ENCODE measurements around the gene WWC1.

The WWC1 gene

DNA sequence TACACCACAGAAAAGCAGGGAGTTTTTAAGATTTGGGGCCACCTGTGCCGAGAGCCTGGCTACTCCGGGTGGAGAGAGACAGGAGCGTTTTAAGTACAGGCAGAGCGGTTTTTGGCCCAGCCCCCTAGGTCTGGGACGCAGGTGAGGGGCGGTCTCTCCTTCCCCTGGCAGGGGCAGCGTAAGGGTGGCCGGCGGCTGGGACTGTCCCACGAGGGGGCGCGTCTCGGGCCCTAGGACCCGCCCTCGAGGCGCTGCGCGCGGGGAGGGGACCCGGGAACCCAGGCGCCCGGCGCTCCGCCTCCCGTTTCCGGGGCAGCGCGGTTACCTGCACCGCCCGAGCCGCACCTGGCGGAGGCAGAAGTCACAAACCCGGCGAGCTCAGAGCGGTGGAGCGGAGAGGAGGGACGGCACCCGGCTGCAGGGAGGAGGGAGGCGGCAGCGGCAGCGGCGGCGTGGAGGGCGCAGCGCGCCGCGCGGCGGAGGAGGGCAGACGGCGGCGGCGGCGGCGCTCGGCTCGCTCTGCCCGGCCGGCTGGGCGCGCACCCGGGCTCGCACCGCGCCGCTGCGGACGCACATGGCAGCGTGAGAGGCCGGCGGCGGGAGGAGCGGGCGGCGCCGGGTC, at the start of gene WWC1:
TSS of gene WWC1 (plus strand) at position 304 of the 622 bp plus-strand sequence. CDS start 508 bp downstream, outside the sequence.
- DNase-seq: peak; percentile 76

DNA sequence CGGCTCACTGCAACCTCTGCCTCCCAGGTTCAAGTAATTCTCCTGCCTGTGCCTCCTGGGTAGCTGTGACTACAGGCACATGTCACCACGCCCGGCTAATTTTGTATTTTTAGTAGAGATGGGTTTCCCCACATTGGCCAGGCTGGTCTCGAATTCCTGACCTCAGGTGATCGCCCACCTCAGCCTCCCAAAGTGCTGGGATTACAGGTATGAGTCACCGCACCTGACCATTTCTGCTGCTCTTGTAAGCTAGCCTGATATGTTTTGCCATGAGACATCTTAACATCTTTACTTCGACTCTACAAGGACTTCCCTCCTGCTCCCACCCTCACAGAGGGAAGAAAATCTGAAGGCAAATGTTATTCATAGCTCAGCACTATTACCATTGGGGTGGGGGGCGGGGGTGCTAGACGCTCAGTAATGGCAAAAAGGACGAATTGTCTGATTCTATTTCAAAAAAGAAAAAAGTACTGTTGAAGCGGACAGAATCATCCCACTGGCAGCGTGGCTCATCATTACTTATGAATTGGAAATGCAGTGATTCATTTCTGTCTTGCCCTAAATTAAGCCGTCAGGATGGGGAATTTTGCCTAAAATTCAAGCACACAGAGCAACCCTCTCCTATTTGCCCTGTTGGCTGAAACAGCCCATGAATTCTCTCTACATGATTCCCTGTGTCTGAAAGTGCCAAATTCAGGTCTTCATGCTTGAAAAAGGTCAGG, 46.4 kb upstream of the WWC1 start:
- DNase-seq: no peak

DNA sequence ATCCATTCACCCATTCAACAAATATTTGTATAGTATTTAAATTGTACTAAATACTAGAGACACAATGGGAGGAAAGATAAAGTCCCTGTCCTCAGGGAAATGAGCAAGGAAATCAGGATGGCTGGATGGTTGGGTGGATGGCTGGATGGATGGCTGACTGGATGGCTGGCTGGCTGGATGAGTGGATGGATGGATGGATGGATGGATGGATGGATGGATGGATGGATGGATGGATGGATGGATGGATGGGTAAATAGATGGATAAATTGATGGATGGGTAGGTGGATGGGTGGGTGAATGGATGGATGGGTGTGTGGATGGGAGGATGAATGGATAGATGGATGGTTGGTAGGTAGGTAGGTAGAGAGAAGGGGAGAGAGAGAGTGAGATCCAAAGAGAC, 41.5 kb upstream of the WWC1 start:
- DNase-seq: no peak

DNA sequence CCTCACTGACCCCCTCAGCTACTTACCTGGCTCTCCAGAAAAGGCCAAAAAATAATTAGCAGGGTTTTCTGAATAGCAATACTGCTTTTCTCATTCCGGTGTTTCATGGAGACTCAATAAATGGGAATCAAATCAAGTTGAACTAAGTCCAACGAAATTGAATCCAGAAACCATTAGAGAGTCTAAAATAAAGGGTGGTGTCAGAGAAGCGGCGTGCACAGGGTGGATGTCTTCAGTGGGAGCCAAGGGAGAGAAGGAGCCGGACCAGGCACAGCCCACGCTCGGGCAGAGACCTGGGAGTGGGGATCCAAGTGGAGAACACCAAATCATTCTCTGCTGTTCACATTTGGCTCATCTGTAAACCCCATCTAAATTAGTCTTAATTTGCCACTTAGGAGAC, 40.2 kb upstream of the WWC1 start:
- DNase-seq: no peak

DNA sequence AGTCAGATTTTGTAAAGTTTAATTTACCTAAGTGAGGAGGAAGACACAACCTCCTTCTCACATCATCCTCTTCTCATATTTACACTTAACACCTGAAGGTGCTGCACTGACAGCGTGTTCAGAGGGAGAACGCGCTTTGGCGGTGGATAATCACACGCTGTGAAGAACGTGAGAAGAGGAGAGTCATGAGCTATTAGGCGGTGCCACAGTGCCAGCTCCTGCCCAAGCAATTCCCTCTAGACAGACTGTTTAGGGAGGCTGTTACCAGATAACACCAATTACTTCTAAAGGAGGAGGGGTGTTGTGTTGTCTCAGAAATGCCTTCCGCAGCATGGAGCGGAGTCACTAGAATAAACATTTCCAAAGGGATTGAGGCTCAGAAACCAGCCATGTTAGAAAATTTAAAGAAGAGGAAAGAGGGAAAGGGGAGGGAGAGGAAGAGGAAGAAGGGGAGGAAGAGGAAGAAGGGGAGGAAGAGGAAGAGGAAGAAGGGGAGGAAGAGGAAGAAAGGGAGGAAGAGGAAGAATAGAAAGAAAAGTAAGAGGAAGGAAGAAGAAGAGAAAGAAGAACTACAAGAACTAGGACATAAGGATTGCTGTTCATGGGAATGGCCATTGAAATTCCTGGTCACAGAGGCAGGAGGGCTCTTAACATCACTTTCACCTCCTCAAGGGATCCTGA, 37.3 kb upstream of the WWC1 start:
- no peak for DNase-seq

DNA sequence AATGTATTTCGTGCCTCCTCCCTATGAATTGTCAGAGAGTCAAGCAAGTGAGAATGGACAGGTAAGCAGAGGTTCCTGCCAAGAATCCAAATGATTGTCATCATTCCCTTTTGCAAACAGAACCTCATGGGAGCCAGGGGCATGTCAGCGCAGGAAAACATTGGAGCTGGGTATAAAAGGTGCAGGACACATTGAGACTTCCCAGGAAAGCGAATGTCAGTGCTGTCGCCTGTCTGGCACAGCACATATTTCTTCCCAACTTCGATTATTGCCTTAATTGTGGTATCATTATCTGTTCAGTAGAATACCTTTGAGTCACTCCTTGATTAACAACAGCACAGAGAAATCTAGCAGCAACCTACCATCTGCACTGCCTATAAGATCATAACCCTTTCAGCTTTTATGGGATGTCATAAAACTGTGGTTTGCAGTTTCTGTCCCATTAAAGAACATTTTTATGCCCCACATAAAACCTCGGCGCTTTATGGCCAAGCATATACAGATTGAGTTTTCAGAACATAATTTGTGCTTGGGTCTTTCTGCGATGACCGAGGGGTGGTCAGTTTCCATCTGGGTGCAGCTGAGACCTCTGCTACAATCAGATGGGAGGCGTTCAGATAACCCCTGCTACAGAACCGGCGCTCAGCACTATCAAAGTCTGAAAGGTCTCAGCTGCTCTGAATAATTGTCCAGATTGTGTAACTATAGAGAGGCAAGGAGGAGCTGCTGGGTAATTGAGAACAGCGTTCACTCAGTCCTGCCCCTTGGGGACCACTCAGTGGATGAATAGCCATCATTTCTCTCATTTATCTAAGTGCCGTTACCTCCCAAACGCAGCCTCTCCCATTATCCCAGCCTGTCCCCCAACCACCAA, 30.9 kb upstream of the WWC1 start:
- DNase-seq: no peak

DNA sequence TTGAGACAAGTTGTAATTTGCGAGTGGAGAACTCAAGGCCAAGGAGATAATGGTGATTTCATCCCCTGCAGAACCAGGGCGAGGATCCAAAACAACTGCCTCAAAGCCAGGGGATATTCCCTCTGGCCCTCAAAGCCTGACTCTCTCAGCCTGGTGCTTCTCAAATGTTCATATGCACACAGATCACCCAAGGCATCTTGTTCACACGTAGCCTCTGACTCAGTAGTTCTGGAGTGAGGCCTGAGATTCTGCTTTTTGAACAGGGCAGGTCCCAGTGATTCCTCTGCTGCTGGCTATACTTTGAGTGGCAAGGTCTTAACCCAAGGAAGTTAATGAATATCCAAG, 30.2 kb upstream of the WWC1 start:
- DNase-seq: no peak

DNA sequence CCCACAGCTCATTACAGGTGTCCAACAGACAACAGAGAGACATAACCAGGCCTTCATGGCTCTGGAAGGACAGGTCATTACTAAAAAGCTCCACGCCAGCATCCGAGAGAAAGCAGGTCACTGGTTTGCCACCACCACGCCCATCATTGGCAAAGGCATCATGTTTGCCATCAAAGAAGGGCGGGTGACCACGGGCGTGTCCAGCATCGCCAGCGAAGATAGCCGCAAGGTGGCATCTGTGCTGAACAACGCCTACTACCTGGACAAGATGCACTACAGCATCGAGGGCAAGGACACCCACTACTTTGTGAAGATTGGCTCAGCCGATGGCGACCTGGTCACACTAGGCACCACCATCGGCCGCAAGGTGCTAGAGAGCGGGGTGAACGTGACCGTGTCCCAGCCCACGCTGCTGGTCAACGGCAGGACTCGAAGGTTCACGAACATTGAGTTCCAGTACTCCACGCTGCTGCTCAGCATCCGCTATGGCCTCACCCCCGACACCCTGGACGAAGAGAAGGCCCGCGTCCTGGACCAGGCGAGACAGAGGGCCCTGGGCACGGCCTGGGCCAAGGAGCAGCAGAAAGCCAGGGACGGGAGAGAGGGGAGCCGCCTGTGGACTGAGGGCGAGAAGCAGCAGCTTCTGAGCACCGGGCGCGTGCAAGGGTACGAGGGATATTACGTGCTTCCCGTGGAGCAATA, 29.3 kb upstream of the WWC1 start:
- no peak for DNase-seq

DNA sequence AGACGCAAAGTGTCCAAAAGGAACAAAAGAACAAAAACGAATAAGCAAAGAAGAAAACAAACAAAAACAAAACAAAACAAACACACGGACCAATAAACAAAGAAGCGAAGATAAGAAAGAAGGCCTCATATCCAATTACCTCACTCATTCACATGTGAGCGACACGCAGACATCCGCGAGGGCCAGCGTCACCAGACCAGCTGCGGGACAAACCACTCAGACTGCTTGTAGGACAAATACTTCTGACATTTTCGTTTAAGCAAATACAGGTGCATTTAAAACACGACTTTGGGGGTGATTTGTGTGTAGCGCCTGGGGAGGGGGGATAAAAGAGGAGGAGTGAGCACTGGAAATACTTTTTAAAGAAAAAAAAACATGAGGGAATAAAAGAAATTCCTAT, 28.3 kb upstream of the WWC1 start:
- no peak for DNase-seq

DNA sequence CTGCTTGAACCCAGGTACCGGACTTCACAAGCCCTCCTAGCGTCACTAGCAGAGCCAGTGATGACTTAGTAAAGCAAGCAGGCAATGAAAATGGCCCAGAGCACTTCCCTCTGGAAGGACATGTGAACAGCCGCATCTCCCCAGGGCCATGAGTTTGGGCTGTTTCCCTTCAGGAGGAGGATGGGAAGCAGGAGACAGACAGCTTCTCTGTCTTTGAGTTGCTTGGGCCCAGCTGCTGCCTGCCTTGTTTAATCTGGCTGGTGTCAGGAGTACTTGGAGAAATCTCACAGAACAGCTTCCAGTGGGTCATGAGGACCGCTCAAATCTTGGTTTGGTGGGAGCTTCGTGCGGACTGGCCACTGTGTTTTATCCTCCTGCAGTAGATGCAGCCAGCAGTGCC, 25.4 kb upstream of the WWC1 start:
- DNase-seq: no peak

DNA sequence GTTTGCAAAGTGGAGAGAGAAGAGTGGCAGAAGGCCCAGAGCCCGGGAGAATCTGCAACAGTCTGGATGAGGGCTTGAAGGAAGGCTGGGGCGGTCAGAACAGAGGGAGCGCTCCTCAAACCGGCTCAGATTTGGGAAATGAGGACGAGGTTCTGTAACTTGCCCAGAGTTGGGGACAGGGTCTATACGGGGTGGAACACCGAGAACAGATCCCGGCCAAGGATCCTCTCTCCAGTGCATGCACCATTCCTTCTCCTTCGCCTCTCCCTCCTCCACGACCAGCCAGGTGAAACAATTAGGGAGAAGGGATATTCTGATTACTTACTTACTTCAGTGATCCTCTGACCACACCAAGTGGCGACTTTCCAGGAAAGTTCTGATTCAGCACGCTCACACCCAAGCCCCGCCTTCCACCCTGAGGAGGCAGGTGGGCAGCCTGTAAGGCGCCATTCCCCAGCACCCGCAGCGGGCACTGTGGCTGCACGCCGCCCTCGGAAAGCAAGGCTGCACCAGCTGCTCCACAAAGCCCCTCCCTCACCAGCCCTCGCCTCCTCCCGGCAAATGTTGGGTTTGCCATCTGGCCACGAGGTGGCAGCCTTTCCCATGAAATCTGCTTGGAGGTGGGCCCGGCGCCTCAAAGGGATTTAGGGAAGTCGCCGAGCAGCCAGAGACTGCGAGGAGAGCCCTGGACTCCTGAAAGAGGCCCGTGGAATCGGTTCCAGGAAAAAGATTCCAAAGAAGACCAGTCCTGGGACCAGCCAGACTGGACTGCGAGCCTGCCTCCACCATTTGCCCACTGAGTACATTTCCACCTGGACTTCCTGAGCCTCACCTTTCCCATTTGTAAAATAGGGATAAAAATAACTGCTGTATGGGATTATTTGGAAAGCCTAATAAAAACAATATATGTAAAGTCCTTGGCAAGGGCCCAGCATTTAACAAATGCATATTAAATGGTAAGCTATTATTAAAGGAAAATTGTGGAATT, 22.2 kb upstream of the WWC1 start:
- DNase-seq: peak; percentile 88

DNA sequence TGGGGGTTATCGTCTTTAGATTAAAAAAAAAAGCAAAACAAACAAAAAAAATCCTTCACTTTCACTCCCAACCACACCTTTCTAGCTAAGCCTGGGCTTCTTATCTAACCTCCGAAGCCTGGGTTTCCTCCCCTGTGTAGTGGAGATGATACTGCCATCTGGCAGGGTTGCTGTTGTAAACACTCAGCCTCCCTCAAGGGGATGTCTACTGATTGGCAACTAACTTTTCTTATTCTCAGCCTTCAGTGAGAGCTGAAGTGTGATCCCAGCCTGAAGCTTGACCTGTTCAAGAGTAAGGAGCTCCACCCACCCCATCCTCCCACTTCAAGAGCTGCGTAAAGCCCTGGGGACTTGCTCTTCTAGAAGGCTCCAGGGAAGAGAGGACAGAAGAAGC, 21.5 kb upstream of the WWC1 start:
- no peak for DNase-seq

DNA sequence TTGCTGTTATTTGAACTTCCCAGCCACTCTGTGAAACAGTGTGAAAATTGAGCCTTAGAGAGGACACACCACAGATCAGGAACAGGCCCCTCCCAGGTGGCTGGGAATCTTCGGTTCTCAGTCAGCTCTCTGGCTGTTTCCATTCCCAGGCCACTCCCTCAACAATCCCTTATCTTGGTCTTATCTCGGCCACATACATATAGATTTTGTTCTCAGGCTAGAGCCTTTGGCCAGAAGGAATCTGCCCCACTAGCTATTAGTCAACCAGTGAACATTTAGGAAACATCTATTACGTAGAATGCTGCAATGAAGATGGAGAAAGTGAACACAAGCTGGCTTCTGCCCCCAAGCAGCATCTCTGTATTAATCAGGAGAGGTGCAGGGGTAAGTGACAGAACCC, 21.0 kb upstream of the WWC1 start:
- DNase-seq: no peak

DNA sequence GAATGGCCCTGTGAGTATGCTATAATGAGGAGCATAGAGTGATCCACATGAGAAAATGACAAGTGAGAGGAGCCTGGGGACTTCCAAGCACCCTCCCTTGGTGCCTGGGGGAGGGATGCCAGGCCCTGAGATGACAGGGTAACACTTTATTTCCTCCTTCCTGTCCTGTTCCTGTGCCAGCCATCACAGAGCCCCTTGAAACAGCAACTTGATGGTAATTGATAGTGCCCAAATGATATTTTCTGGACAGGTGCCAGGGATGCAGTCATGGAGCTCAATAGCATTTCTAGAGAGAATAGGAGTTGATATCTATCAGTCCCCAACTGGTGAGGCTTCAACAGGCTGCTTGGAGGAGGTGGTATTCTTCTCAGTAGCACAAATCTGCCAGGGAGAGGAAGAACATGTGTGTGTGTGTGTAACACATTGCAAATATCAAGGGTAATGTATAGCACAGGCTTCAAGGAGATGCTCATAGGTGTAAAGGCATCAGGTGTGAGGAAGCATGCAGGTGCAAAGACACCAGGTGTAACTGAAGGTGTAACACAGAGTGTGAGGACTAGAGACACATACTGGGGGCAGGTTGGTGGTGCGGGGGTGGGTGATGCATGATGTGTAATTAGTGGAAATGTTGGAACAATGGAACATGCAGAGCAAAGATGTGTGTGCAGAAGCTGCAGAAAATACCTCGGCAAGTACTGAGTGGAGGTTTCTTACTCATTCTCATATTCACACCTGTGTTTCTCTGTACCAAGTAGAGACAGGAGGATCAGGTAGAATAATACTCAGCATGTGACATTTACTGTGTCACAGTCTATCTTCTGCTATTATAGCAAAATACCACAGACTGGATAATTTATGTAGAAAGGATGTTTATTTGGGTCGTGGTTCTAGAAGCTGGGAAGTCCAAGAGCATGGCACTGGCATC, 18.1 kb upstream of the WWC1 start:
- no peak for DNase-seq

DNA sequence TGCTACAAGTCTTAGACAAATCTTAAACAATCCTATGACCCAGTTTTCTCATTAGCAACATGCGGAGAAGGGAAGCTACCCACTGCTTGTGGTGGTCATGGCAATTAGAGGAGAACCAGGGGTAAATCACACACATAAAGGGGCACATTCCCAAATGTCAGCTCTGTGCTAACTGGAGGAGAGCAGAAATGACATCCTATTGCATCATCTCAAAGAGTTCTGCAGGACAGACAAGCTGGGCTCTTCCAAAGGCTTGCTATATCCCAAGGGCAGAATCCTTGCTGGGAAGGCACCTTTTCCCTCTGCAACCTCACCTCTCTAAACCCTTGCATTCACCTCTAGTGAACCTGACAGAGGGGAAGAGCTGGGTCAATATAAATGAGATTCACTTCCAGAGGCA, 17.0 kb upstream of the WWC1 start:
- no peak for DNase-seq

DNA sequence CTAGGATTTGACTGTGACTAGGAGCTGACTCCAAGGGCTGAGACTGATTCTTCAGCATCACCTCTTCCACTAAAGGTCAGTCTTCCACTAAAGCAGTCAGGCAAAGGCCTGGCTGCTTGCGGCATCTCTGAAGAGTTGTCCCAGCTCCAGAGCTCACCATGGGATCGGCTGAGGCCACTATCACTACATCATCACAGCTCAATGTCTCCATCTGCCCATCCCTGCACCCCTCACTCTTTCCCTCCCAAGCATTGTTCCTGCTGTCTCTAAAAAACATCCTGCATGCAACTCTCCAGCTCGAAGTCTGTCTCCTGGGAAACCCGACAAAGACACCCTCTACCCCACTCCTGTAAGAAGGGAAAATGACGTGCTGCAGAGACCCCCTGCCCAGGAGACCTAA, 15.5 kb upstream of the WWC1 start:
- no peak for DNase-seq

DNA sequence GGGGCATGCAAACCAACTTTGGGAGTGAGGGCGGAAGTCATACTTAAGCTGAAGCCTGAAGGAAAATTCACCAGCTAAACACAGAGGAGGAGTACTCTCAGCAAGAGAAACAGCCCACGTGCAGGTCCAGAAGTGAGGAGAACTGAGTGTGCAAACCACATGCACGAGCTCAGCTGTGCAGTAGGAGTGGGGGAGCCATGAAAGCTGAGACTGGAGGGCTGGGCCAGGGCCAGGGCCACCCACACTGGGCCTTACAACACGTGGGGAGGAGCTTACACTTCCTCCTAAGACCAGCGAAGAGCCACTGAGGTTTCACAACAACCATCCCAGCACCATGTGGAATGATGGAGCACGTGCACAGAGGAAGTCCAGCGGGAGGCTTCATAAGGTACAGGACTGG, 9.3 kb upstream of the WWC1 start:
- DNase-seq: no peak

DNA sequence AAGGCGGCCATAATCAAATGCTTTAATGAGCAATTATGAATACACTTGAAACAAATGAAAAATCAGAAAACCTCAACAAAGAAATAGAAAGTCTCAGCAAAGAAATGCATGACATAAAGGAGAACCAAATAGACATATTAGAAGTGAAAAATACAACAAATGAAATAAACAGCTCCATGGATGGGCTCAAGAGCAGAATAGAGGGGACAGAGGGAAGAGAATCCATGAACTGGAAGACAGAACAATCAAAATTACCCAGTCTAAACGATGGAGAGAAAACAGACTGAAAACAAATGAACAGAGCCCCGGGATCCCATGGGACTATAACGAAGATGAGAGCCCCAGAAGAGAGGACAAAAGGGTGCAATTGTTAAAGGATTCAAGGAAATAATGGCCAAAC, 6.6 kb upstream of the WWC1 start:
- DNase-seq: no peak

DNA sequence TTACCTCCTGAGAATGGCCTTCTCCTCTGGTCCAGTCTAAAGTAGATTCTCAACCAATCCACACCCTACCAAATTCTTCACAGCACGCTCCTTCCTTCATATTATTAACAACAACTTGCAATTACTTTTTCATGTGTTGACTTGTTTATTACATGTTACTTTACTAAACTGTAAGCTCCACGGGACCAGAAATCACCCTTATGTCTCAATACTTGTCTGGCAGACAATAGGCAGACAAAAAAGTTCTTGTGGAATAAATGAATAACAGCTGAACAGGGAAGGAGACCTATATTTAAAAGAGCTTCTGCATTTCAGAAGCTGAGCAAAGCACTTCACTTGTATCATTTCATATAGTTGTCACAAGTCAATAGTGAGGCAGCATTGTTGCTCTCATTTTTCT, 5.7 kb upstream of the WWC1 start:
- no peak for DNase-seq

DNA sequence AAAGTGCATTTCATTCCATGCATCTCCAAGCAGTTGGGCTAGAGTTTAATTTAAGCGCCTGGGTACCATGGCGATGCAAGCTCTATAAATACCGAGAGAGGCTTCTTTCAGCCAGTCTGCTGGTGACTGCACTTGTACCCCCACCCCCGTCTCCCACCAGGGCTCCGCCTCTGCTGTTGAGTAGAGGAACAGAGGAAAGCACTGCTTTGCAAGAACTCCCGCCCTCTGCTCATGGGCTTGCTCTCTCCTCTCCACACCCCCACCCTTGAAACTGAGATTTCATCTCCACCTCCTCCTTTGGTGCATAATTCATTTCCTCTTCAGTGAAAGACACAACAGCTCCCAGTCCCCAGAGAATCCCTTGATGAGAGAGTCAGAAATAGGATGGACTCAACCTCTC, 5.1 kb upstream of the WWC1 start:
- no peak for DNase-seq
